GM12873 (cell line): ENCODE results near the gene HS3ST3A1.

ENCODE experiments used
- TF ChIP-seq, protein P1 (sequence below): IDR thresholded peaks from 2 replicates; pipeline ENCODE4 v1.5.1; 2012; ENCODE audit warnings: low read depth, mild to moderate bottlenecking, moderate library complexity, low read length, control low read depth; ENCODE audit not compliant: insufficient read depth; ENCODE audit errors: missing control alignments

Gene HS3ST3A1

GRCh38 chr17:13640551-13640950 lies 38.8 kb upstream of the HS3ST3A1 start:
- TF ChIP-seq, protein P1, sequence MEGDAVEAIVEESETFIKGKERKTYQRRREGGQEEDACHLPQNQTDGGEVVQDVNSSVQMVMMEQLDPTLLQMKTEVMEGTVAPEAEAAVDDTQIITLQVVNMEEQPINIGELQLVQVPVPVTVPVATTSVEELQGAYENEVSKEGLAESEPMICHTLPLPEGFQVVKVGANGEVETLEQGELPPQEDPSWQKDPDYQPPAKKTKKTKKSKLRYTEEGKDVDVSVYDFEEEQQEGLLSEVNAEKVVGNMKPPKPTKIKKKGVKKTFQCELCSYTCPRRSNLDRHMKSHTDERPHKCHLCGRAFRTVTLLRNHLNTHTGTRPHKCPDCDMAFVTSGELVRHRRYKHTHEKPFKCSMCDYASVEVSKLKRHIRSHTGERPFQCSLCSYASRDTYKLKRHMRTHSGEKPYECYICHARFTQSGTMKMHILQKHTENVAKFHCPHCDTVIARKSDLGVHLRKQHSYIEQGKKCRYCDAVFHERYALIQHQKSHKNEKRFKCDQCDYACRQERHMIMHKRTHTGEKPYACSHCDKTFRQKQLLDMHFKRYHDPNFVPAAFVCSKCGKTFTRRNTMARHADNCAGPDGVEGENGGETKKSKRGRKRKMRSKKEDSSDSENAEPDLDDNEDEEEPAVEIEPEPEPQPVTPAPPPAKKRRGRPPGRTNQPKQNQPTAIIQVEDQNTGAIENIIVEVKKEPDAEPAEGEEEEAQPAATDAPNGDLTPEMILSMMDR = no peak

DNA sequence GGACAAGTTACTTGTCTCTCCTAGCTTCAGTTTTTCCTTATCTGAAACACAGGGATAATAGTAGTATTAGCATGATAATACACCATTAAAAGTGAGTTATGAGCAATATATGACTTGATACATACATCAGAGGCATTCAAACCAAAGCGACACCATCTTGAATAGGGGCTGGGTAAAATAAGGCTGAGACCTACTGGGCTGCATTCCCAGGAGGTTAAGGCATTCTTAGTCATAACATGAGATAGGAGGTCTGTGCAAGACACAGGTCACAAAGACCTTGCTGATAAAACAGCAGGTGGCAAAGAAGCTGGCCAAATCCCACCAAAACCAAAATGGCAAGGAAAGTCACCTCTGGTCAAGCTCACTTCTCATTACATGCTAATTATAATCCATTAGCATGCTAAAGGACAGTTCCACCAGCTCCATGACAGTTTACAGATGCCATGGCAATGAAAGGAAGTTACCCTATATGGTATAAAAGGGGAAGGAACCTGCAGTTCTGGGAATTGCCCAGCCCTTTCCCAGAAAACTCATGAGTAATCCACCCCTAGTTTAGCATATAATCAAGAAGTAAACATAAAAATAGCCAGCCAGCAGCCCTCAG lies 37.2 kb upstream of the HS3ST3A1 start:
- TF ChIP-seq, protein P1 = no peak

- TF ChIP-seq, protein P1 = no peak
These were observed 35.2 kb upstream of the HS3ST3A1 start for GRCh38 chr17:13636951-13637350.

GRCh38 chr17:13635951-13636350 lies 34.2 kb upstream of the HS3ST3A1 start:
- TF ChIP-seq, protein P1 = no peak

DNA sequence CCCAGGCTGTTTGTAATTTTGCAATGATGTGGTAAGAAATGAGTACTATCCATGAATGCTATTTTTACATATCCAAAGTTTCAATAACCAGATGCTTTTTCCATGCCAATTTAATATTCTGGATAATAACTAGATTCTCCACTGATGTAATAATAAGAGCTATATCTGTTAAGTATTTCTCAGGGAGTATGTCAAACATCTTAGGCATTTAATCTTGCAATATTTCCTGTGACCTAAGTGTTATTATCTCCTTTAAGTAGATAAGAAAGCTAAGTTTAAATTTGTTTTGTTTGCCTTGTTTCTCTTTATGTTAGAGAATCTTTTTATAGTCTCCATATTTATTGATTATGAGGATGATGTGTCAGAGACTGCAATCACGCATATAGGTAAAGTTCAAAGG lies 32.3 kb upstream of the HS3ST3A1 start:
- TF ChIP-seq, protein P1 = no peak

GRCh38 chr17:13631529-13631928 lies 29.8 kb upstream of the HS3ST3A1 start:
- TF ChIP-seq, protein P1 = no peak

GRCh38 chr17:13626703-13627102 lies 25.0 kb upstream of the HS3ST3A1 start:
- TF ChIP-seq, protein P1 = no peak

- TF ChIP-seq, protein P1 = no peak
These were observed 17.7 kb upstream of the HS3ST3A1 start for GRCh38 chr17:13619462-13619861.
